Measurements from ENCODE around the gene NUDT22. TPM values are rescaled to one million over a fixed set of nuclear protein-coding genes. Genes with fewer than 3 reads are reported as not detected.

NUDT22 gene
- total RNA-seq, 1 donor from 2014 or later: 158 TPM

GRCh38 chr11:64207256-64208085 lies 18.6 kb upstream of the NUDT22 start:
- H3K4me1 ChIP-seq: no peaks in the 10 kb centered on the region
- peak; percentile 50 to 81 for DNase-seq (ENCODE audit: low spot score in 2 of 2)
- intact Hi-C loops (cut with DNase I): no loop called here
- H3K27ac ChIP-seq: peak overlapping the region; percentile 48 to 66
- H3K27me3 ChIP-seq: no peaks in the 10 kb centered on the region
- peak overlapping the region; percentile 24 to 50 for H3K4me3 ChIP-seq
- H3K36me3 ChIP-seq: peaks cover 27 to 33% of the 10 kb centered on the region in 2 donors
- no peak for TF ChIP-seq CTCF (IDR thresholded peaks at IDR 0.05)
- no peaks in the 10 kb centered on the region for H3K9me3 ChIP-seq

GRCh38 chr11:64208086-64208795 lies 17.8 kb upstream of the NUDT22 start:
- peak overlapping the region; percentile 24 to 50 for H3K4me3 ChIP-seq
- no peaks in the 10 kb centered on the region for H3K9me3 ChIP-seq
- DNase-seq (ENCODE audit: low spot score in 2 of 2): no peak
- H3K4me1 ChIP-seq: no peaks in the 10 kb centered on the region
- intact Hi-C loops (cut with DNase I): no loop called here
- H3K27ac ChIP-seq: peak overlapping the region; percentile 48 to 66
- TF ChIP-seq CTCF (IDR thresholded peaks at IDR 0.05): no peak
- H3K27me3 ChIP-seq: no peaks in the 10 kb centered on the region
- H3K36me3 ChIP-seq: peaks cover 20 to 25% of the 10 kb centered on the region in 2 donors

GRCh38 chr11:64208796-64209562 lies 17.1 kb upstream of the NUDT22 start:
- DNase-seq (ENCODE audit: low spot score in 2 of 2): no peak
- Histone ChIP-seq H3K4me1 (no peaks in the 10 kb centered on the region), H3K4me3 (no peak overlapping the region), H3K9me3 (no peaks in the 10 kb centered on the region), H3K27ac (peak overlapping the region; percentile 48 to 66), H3K36me3 (peaks cover 12 to 18% of the 10 kb centered on the region in 2 donors), H3K27me3 (no peaks in the 10 kb centered on the region)
- intact Hi-C loops (cut with DNase I): no loop called here
- no peak for TF ChIP-seq CTCF (IDR thresholded peaks at IDR 0.05)

- no peaks in the 10 kb centered on the region for H3K27me3 ChIP-seq
- H3K4me3 ChIP-seq: no peak overlapping the region
- H3K9me3 ChIP-seq: no peaks in the 10 kb centered on the region
- intact Hi-C loops (cut with DNase I): no loop called here
- no peaks in the 10 kb centered on the region for H3K4me1 ChIP-seq
- DNase-seq (ENCODE audit: low spot score in 2 of 2): no peak
- no peak overlapping the region for H3K27ac ChIP-seq
- TF ChIP-seq CTCF (IDR thresholded peaks at IDR 0.05): no peak
- H3K36me3 ChIP-seq: peaks cover 9 to 14% of the 10 kb centered on the region in 2 donors
Measured at GRCh38 chr11:64209563-64209843, 16.6 kb upstream of the NUDT22 start.

GRCh38 chr11:64210301-64211020 lies 15.6 kb upstream of the NUDT22 start:
- H3K9me3 ChIP-seq: no peaks in the 10 kb centered on the region
- DNase-seq (ENCODE audit: low spot score in 2 of 2): no peak
- TF ChIP-seq CTCF (IDR thresholded peaks at IDR 0.05): no peak
- H3K27me3 ChIP-seq: no peaks in the 10 kb centered on the region
- no peak overlapping the region for H3K4me3 ChIP-seq
- H3K36me3 ChIP-seq: peaks cover 1 to 13% of the 10 kb centered on the region in 2 donors
- no peaks in the 10 kb centered on the region for H3K4me1 ChIP-seq
- intact Hi-C loops (cut with DNase I): no loop called here
- H3K27ac ChIP-seq: no peak overlapping the region

Data from ascending aorta (tissue), 2 donors.